LHCN-M2 (cell line): Measurements from ENCODE around the gene CKAP2L. TPM values are rescaled to one million over a fixed set of nuclear protein-coding genes. Genes with fewer than 3 reads are reported as not detected.

Experiments
- DNase-seq: peaks from one replicate; pipeline ENCODE4 v3.0.0-alpha.2; 2012; ENCODE audit warnings: low read depth
- polyA plus RNA-seq: library from polyadenylated mRNA; unstranded; fragments of >200 nt; gene quantifications from one replicate; pipeline ENCODE4 v1.2.1, GENCODE V29; 2012; ENCODE audit warnings: missing spikeins
- total RNA-seq: library from RNA; depleted of rRNA; stranded (reverse); fragments of >200 nt; gene quantifications from 2 replicates; pipeline ENCODE4 v1.2.3, GENCODE V29; 2014; rRNA removed

CKAP2L gene, protein sequence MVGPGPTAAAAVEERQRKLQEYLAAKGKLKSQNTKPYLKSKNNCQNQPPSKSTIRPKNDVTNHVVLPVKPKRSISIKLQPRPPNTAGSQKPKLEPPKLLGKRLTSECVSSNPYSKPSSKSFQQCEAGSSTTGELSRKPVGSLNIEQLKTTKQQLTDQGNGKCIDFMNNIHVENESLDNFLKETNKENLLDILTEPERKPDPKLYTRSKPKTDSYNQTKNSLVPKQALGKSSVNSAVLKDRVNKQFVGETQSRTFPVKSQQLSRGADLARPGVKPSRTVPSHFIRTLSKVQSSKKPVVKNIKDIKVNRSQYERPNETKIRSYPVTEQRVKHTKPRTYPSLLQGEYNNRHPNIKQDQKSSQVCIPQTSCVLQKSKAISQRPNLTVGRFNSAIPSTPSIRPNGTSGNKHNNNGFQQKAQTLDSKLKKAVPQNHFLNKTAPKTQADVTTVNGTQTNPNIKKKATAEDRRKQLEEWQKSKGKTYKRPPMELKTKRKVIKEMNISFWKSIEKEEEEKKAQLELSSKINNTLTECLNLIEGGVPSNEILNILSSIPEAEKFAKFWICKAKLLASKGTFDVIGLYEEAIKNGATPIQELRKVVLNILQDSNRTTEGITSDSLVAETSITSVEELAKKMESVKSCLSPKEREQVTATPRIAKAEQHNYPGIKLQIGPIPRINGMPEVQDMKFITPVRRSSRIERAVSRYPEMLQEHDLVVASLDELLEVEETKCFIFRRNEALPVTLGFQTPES
- 23.9 and 33.2 TPM in 2 replicates for total RNA-seq
- 6.4 TPM for polyA plus RNA-seq

DNA sequence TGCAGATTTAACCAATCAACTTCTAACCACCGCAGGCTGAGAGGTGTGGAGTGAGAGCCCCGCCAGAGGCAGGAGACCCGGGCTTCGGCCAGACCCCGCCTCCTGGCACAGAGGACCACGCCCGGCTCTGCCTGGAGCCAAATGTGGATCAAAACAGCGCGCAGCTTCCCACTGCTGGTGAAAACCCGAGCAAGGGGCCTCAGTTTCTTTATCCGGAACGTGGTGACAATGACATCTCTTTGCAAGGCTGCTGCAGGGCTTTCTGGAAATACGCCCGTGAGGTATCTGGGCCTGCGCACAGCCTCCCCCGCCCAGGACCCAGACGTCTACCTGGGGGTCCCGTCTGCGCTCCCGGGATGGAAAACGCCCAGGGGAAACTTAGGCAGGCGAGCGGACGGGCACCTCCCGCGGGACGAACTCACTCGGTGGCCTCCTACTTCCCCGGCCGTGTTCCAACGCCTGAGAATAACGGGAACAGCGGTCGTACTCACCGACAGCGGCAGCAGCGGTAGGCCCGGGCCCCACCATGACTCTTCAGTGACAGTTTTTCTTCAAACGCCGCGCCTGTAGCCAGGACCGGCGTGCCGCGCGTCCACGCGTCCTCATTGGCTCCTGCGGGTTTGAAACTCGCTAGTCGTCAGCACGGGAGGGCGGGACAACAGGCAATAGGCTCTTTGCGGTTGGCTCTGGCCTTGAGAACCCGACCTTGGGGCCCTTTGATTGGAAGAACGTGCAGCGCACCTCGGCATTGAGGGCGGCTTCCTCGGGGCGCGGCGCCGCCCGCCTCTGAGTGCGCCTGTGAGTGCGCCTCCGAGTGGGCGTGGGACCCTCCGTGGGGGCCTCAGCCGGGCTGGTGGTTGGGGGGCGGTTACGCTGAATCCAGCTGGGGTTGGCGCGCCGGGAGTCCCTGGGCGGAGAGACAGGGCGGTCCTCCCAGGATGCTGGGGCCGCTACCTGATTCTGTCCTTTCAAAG, at the start of gene CKAP2L:
CKAP2L (minus strand) TSS at position 539 of the 974 bp plus-strand sequence; CDS start at position 528, 11 bp downstream.
- peak; percentile 99 for DNase-seq

DNA sequence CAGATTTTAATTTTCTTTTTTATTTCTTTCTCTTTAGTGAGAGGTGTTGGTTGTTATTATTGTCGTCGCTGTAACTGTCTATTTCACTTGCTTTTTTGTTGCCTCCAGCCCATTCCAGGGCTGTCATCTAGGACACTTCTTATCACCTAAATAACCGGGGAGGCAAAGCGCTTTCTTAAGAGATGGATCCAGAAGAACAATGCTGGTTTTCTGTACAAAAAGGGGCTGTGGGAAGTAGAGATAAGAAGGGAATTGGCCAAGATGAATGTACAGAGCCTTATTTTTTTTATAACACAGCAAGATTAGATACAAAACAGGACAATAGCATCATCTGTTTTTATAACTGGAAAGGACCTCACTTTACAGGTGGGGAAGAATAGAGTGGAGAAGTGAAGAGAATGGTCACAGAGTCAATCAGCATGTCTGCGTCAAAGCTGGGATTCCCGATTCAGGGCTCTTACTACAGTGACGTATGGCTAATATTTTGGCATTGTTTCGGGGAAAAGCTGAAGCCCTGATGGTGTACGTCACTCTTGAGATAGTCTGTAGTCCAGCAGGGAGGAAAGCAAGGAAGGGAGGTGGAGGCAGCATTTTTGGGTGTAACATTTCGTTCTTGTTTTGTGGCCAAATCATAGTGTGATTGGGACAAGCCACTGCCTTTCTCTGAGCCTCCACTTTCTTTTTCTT, 49.0 kb upstream of the CKAP2L start:
- no peak for DNase-seq

DNA sequence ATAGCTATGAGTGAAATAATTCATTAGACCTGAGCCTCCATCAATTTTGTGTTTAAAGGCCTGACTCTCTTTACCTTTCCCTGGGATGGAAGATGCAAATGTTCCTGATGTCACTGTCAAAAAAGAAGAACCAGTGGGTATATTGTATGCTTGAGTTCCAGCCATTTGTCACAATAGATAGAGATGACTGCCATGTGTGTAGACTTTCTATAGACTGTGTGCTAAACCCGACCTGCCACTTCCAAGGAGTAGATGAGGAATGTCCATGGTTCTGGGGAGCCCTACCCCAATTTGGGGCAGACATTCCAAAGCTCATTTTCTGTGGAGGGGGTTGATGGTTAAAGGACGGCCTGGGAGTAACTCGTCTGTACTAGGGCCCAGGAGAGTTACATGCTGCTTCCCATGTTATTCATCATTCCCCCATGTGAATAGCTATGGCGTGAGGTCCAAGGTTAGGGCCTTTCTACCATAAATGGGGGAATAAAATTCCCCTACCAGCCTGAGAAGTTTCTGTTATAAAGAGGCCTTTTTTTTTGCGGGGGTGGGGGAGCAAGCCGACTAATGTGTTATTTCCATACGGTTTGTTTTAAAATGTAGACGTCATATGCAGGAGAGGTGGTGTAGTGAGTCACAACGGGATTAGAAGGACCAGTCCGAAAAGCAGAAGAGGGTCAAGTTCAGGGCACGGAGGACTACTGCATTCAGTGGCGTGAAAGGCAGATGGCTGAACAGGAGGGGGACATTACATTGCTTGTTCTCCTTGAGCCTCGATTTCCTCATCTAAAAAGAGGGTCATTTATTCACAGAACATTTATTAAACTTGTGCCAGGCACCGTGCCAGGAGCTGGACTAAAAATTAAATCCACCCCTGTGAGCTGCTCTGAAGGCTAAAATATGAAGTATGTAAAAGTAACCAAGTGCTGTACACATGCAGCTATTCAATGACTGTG, 48.2 kb upstream of the CKAP2L start:
- DNase-seq: peak; percentile 22

DNA sequence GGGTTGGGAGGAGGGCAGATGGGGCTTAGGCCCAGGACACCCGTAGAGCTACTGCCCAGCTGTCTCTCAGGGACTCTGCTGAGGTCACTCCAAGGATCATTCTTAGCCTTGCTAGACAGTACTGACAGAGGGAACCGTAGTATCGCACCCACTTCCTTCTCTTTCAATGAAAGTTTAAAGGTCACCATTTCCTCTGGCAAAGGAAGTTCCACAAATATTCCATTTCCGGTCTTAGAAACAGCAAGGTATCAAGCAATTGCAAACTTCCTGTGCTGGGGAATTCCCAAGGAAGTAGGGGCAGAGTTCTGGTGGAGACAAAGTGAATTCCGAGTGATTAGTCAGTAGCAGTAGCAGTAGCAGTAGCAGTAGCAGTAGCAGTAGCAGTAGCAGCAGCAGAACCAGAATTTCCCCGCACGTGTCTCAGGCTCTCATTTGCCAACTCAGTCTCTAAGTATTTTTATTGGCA, 47.5 kb upstream of the CKAP2L start:
- DNase-seq: peak; percentile 39

DNA sequence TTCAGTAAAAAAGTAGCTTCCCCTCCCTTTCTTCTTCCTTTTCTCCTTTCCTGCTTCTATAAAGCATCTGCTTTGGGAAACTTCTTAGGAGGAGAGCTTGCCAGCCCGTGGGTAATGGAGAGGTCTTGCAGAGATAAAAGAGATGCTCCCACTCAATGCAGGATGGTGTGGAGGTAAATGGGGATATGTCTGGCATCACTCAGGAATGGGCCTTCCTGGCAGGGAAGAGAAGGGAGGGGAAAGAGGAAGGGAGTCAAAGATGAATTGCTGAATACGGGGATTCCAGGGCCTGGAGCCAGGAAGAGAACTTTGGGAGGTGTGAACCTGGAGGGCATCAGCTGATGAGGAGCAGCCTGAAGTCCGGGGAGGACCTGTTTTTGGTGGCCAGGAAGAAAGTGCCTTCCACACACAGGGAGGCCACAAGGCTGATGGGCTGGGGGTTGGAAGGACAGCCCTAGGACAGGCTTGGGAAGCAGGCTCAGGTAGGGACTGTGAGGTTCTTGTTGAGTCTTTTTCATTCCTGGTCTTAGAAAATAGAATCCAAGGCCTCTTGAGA, 46.9 kb upstream of the CKAP2L start:
- no peak for DNase-seq

DNA sequence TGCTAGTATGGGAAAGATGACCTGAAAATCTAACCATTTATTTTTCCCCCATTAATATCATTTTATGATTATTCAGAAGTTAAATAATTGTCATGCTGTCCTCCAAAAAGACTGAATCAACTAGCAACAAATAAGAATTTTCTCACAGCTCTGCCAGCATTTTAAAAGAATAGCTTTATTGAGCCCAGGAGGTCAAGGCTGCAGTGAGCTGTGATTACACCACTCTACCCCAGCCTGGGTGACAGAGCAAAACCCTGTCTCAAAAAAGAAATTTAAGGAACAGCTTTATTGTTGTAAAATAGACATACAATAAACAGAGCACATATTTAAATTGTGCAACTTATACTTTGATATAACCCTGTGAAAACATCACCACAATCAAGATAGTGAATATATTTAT, 44.7 kb upstream of the CKAP2L start:
- DNase-seq: no peak

DNA sequence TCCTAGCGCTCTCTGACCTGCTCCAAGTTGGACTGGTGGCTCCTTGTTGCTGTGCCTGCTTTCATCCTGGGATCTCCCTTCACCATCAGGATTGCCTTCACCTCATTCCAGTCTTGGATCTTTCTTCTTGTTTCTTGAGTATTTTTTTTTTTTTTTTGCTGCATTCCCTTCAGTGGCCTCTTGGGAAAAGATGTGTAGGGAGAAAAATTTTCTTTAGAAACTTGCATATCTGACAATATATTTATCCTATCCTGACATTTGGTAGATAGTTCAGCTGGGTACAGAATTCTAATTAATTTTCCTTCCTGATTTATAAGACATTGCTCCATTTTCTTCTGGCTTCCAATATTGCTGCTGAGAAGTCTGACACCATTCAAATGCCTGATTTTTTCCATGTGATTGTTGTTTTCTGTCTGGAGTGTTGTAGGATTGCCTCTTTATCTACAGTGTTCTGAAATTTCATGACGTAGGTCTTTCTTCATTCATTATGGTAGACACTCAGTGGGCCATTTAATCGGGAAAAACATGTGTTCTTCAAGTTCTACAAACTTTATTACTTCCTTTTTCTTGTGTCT, 42.9 kb upstream of the CKAP2L start:
- no peak for DNase-seq

DNA sequence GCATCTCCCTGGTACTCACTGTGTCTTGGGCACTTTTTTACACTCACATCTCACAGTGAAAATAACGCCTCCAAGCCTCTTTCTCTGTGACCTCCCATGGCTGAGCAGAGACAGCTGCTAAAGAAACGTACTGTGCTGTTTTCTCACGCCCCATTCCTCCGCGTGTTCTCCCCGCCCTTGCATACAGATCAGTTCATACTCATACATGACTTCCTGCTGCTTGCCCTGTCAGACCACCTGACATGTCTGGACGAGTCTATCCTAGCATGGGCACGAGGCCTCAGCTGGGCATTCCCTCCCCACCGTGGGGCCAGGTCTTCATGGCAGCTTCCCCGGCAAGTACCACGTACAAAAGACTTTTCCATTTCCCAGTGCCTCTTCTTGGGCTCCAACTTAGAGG, 41.1 kb upstream of the CKAP2L start:
- no peak for DNase-seq

DNA sequence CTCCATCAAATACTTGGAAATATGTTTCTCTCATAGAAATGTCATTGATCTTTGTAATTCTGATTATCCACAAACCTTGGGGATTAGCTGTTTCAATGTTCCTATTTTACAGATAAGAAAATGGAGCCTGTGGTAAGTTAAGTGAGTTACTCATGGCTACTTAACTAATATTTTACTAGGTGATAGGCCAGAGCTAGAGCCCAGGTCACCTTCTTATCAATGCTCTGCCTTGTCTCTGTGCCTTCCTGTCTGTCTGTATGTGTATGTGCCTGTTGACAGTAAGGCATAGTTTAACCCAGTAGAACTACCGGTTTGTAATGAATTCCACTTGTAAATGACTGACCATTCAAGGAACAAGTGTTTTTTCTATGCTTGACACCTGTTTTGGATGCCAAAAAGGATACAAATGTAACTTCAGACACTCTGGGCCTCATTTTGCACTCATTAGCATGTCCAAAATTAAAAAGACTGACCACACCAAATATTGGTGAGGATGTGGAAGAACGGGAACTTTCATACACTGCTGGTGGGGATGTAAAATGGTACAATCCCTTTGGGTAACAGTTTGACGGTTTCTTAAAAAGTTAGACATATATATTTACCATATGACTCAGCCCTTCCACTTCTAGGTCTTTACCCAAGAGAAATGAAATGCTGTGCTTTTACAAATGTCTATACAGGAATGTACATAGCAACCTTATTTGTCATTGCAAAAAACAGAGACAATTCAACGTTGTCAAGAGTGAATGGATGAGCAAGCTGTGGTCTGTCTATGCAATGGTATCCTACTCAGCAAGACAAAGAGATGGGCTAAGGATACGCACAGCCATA, 39.5 kb upstream of the CKAP2L start:
- DNase-seq: peak; percentile 67

DNA sequence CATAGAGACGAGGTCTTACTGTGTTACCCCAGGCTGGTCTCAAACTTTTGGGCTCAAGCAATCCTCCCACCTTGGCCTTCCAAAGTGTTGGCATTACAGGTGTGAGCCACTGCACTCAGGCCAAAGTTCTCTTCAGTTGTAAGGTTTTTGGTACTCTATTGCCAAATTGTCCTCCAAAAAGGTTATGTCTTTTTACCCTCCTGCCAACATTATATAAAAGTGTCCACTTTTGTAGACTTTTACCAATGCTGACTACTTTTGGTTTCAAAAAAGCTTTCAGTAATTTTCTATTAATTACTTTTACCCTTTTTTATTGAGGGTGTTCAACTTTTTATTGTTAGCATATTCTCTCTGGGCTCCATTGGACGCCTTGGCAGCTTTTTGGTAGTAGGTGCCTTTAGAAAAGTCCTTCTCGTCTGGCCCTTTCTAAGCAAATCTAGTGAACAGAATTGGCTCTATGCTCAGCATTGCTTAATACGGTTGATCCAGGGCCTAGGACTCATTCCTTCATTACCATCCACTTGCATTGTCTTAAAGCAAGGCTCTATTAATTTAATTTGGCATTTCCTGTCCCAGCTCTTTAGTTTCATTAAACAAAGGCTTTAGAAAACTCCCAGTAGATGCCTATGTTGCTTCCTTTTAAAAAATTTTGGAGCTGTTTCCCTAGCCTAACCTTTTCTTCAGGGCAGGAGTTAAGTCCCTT, 36.6 kb upstream of the CKAP2L start:
- DNase-seq: no peak

DNA sequence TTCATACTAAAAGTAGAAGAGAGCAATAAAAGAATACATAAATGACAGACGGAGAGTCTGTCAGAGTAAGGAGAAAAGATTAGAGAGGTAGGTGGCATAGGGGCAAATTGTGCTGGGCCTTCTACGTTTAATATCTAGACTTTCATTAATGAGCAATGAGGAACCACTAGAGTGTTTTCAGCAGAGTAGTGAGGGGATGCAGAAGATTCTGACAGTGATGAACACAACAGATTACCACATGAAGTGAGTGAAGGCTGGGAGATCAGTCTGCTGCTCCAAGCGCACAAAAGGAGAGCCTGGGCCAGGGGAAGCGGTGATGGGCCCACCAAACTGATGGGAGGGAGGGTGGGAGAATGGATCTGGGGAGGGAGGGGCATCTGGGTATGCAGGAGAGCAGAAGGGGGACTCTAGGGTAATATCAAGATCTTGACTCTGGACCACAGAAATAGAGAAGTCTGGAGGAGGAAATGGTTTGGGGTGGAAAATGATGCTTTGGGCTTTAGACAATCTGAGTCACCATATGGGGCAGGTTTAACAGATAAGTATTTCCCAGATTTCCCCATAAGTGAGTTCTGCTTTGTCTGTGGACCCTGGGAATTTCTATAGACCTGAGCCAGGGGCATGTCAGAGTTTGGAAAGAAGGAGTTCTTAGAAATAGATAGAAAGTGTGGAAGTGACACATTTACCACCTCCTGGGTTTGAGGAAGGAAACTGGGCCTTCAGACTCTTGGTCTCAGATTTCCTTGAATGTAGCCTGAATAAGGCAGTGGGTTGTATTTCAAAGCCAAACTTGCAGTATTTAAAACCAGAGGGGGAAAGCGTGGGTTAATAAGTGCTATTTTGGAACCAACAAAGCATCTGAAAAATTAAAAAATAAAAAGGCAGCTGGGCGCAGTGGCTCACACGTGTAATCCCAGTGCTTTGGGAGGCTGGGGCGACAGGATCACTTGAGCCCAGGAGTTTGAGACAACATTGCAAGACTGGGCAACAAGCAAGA, 34.9 kb upstream of the CKAP2L start:
- no peak for DNase-seq

DNA sequence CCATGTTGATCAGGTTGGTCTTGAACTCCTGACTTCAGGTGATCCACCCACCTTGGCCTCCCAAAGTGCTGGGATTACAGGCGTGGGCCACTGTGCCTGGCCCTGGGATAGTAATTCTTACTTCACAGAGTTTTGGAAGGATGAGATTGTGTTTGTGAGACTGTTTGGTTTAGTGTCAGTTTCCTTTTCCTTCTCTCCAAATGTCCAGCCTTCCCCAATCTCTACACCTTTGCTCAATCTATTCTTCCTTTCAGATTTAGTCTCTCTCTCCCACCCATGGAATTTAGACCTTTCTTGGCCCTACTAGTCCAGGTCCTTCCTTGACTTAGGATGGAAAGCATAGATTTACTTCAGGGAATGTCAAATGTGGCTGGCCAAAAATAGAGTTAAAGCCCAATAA, 32.1 kb upstream of the CKAP2L start:
- DNase-seq: no peak

DNA sequence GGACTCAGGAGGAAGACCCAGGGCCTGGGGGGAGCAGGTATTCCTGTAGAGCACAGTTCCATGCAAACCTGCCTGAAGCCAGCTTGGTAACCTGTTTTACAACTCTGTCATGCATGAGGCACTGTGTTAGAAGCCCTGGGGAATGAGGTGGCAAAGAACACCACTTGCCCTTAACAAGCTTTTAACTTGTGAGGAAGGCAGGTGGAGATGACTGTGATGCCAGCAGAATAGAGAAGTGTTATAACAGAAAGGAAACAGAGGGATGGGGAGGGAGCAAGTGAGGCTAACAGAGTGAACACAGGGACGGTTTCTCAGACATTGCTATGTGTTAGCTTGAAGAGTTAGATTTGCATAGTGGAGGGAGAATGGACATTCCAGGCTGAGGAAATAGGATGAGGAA, 31.4 kb upstream of the CKAP2L start:
- DNase-seq: no peak

DNA sequence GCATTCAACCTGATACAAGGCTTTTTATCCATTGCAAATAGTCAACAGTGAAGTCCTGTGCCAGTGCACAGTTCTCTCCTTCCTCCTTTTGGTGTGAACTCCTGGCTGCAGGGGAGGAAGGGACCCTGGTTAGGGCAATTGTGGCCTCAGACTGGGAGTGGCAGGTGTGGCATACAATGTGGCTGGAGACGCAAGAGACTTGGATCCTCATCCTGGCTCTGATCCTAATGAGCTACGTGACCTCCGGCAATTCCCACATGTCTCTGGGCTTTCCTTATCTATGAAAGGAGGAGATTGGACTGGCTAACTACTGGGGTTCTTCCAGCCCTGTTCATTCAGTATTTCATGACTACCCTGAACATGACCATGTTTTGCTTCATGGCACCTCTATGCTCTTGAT, 30.4 kb upstream of the CKAP2L start:
- no peak for DNase-seq

DNA sequence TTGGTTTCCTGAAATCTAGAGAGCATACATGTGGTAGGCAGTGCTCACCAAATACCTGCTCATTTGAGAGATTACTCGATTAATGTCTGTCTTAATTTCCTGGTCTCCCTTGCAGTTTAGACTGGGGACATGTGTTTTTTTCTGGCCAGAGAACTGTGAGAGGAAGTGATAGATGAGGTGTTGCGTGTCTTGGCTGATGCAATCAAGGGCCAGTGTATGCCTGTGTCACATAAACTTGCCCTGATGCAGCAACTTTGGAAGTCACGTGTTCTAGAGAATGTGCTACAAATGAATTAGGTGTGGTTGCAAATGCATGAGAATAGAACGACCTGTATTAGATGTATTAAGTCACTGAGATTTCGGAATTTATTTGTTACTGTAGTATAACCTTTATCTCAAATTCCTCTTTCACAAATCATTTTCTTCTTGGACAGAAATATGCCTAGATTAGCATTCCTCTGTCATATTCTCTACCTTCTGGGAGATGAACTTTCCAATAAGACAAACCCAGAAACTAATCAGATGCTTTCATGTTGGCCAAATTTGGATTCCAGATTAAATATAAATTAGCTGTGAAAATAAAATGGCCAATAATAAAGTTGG, 29.8 kb upstream of the CKAP2L start:
- DNase-seq: peak; percentile 36

DNA sequence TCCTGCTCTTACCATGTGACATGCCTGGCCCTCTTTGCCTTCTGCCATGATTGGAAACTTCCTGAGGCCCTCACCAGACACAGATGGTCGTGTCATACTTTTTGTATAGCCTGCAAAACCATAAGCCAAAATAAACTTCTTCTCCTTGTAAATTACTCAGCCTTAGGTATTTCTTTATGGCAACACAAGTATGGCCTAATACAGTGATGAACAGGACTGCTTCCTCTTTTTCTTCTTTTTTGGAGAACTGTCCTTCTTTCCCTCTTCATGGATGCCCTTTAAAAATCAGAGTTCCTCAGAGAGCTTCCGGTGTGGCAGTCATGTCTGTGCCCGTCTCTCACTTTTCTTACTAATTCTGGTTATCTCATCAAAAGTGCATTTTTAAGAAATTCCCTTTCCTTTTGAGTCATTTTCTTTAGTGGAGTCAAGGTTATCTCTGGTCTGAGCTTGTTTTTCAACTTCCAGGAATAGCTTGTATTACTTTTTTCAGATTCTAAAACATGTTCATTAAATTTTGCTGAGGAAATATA, 29.1 kb upstream of the CKAP2L start:
- DNase-seq: no peak
